HG03439 (cell line): ENCODE measurements around the gene LSP1.

Experiments used
- ATAC-seq: cut with Tn5 transposase; IDR thresholded peaks from one replicate; pipeline ENCODE4 v1.9.1; 2021; ENCODE audit warnings: mild to moderate bottlenecking, moderate library complexity; ENCODE audit not compliant: unreplicated experiment

The LSP1 gene

GRCh38 chr11:1824221-1825038 is 28.5 kb upstream of the LSP1 start:
- no peak for ATAC-seq

- no peak for ATAC-seq
These were observed 27.7 kb upstream of the LSP1 start for GRCh38 chr11:1825039-1825740.

GRCh38 chr11:1825785-1826451 is 27.0 kb upstream of the LSP1 start:
- no peak for ATAC-seq

- no peak for ATAC-seq
These were observed 26.3 kb upstream of the LSP1 start for GRCh38 chr11:1826552-1827094.

- no peak for ATAC-seq
These were observed 25.6 kb upstream of the LSP1 start for GRCh38 chr11:1827095-1827813.

- no peak for ATAC-seq
These were observed 25.0 kb upstream of the LSP1 start for GRCh38 chr11:1827931-1828330.

GRCh38 chr11:1828542-1828941 is 24.3 kb upstream of the LSP1 start:
- no peak for ATAC-seq

- ATAC-seq: no peak
These were observed 23.7 kb upstream of the LSP1 start for GRCh38 chr11:1829039-1829820.

GRCh38 chr11:1830004-1830321 is 22.9 kb upstream of the LSP1 start:
- no peak for ATAC-seq

GRCh38 chr11:1830322-1831223 is 22.3 kb upstream of the LSP1 start:
- no peak for ATAC-seq

- ATAC-seq: no peak
These were observed 21.3 kb upstream of the LSP1 start for GRCh38 chr11:1831338-1832210.

GRCh38 chr11:1832211-1832919 is 20.5 kb upstream of the LSP1 start:
- no peak for ATAC-seq

GRCh38 chr11:1832920-1833295 is 20.0 kb upstream of the LSP1 start:
- ATAC-seq: no peak

- ATAC-seq: no peak
These were observed 18.7 kb upstream of the LSP1 start for GRCh38 chr11:1834062-1834610.

GRCh38 chr11:1834779-1835670 is 17.9 kb upstream of the LSP1 start, which contains the start of gene SYT8:
SYT8 (plus strand) TSS chr11:1834990; CDS start chr11:1835106, 116 bp downstream.
- no peak for ATAC-seq

GRCh38 chr11:1835671-1836010 is 17.2 kb upstream of the LSP1 start:
- ATAC-seq: no peak
